NT2/D1 (cell line): ENCODE data around the gene TMEM150A.
"Not testable (repeated sequence)": the region's sequence is repeated elsewhere in the genome, so short reads cannot be mapped to it uniquely, and the experiment has no call there.

Experiments
- DNase-seq: peaks from one replicate; pipeline ENCODE4 v3.0.0-alpha.2; 2011; ENCODE audit warnings: low read depth, low spot score
- H3K27me3 ChIP-seq: 2 replicates; pipeline ENCODE4 v1.6.0; 2011; ENCODE audit warnings: mild to moderate bottlenecking; ENCODE audit not compliant: insufficient read length, insufficient read depth
- H3K36me3 ChIP-seq: 2 replicates; pipeline ENCODE4 v1.6.1; 2011; ENCODE audit warnings: mild to moderate bottlenecking, low read length, mixed read lengths; ENCODE audit not compliant: insufficient read depth, insufficient read length
- H3K4me1 ChIP-seq: 2 replicates; pipeline ENCODE4 v1.5.1; 2011; ENCODE audit not compliant: insufficient read depth, insufficient read length
- H3K4me3 ChIP-seq: 2 replicates; pipeline ENCODE4 v1.5.1; 2011; ENCODE audit warnings: low read depth; ENCODE audit not compliant: insufficient read length
- H3K9ac ChIP-seq: 2 replicates; pipeline ENCODE4 v1.6.0; 2011; ENCODE audit warnings: low read depth; ENCODE audit not compliant: insufficient read length
- H3K9me3 ChIP-seq: 2 replicates; pipeline ENCODE4 v1.5.1; 2011; ENCODE audit warnings: mild to moderate bottlenecking, low read length; ENCODE audit not compliant: insufficient read depth
- SUZ12 ChIP-seq: IDR thresholded peaks from 2 replicates; pipeline ENCODE4 v1.6.1; 2011; ENCODE audit not compliant: insufficient read length, insufficient read depth; ENCODE audit errors: extremely low read depth
- YY1 ChIP-seq: IDR thresholded peaks from 2 replicates; pipeline ENCODE4 v1.6.1; 2011; ENCODE audit not compliant: insufficient read length, insufficient read depth
- ZNF274 ChIP-seq: IDR thresholded peaks from 2 replicates; pipeline ENCODE4 v1.6.1; 2011; ENCODE audit warnings: mild to moderate bottlenecking, low read depth, low read length

Gene TMEM150A

GRCh38 chr2:85611705-85612587 lies 9.4 kb upstream of the TMEM150A start, which contains the start of gene C2orf68:
Gene C2orf68 (minus strand): TSS chr2:85612066. CDS start chr2:85611984, 82 bp downstream.
- H3K4me1 ChIP-seq, result no peaks in the 10 kb centered on the region
- peak within 1 kb of the TSS; percentile 78 for H3K4me3 ChIP-seq
- no peaks in the 10 kb centered on the region for H3K9me3 ChIP-seq
- peak within 1 kb of the TSS; percentile 81 for H3K9ac ChIP-seq
- DNase-seq, result peak; percentile 91
- TF ChIP-seq YY1, result no peak
- no peak for TF ChIP-seq SUZ12
- no peak for TF ChIP-seq ZNF274
- no peaks in the 10 kb centered on the region for H3K27me3 ChIP-seq
- H3K36me3 ChIP-seq, result peaks cover 29% of the 10 kb centered on the region

GRCh38 chr2:85611217-85611704 lies 8.8 kb upstream of the TMEM150A start:
- TF ChIP-seq SUZ12 (no peak), ZNF274 (no peak), YY1 (no peak)
- H3K9me3 ChIP-seq, result no peaks in the 10 kb centered on the region
- H3K9ac ChIP-seq, result peak overlapping the region; percentile 81
- DNase-seq, result no peak
- H3K27me3 ChIP-seq, result no peaks in the 10 kb centered on the region
- no peaks in the 10 kb centered on the region for H3K4me1 ChIP-seq
- peak overlapping the region; percentile 78 for H3K4me3 ChIP-seq
- H3K36me3 ChIP-seq, result peaks cover 35% of the 10 kb centered on the region

- H3K4me3 ChIP-seq, result no peak overlapping the region
- no peaks in the 10 kb centered on the region for H3K4me1 ChIP-seq
- H3K9ac ChIP-seq, result no peak overlapping the region
- no peak for TF ChIP-seq ZNF274
- no peak for TF ChIP-seq SUZ12
- no peak for TF ChIP-seq YY1
- H3K27me3 ChIP-seq, result no peaks in the 10 kb centered on the region
- DNase-seq, result no peak
- H3K9me3 ChIP-seq, result no peaks in the 10 kb centered on the region
- H3K36me3 ChIP-seq, result peaks cover 41% of the 10 kb centered on the region
Observed at GRCh38 chr2:85607268-85608215, 5.0 kb upstream of the TMEM150A start.

- no peak overlapping the region for H3K9ac ChIP-seq
- H3K27me3 ChIP-seq, result no peaks in the 10 kb centered on the region
- no peak overlapping the region for H3K4me3 ChIP-seq
- DNase-seq, result no peak
- no peaks in the 10 kb centered on the region for H3K4me1 ChIP-seq
- TF ChIP-seq SUZ12 (no peak), YY1 (no peak), ZNF274 (no peak)
- H3K9me3 ChIP-seq, result no peaks in the 10 kb centered on the region
- H3K36me3 ChIP-seq, result peaks cover 42% of the 10 kb centered on the region
Observed at GRCh38 chr2:85606116-85606455, 3.6 kb upstream of the TMEM150A start.

- no peak for DNase-seq
- no peaks in the 10 kb centered on the region for H3K27me3 ChIP-seq
- H3K9ac ChIP-seq, result no peak overlapping the region
- TF ChIP-seq SUZ12 (no peak), ZNF274 (no peak), YY1 (no peak)
- no peaks in the 10 kb centered on the region for H3K9me3 ChIP-seq
- no peaks in the 10 kb centered on the region for H3K4me1 ChIP-seq
- H3K36me3 ChIP-seq, result peaks cover 48% of the 10 kb centered on the region
- H3K4me3 ChIP-seq, result no peak overlapping the region
Observed at GRCh38 chr2:85605406-85606115, 3.1 kb upstream of the TMEM150A start.

GRCh38 chr2:85604568-85605339 lies 2.3 kb upstream of the TMEM150A start:
- Histone ChIP-seq H3K9ac (no peak overlapping the region), H3K36me3 (peaks cover 49% of the 10 kb centered on the region)
- TF ChIP-seq SUZ12, result no peak
- no peak for TF ChIP-seq YY1
- no peak for TF ChIP-seq ZNF274

GRCh38 chr2:85604133-85604444 lies 1.6 kb upstream of the TMEM150A start:
- not testable (repeated sequence) for H3K4me1 ChIP-seq, DNase-seq, H3K4me3 ChIP-seq, H3K27me3 ChIP-seq, H3K9ac ChIP-seq, H3K9me3 ChIP-seq
- H3K36me3 ChIP-seq, result peaks cover 52% of the 10 kb centered on the region

More at GRCh38 chr2:85604568-85605339, 2.3 kb upstream of the TMEM150A start:
- Histone ChIP-seq H3K27me3 (no peaks in the 10 kb centered on the region), H3K4me3 (no peak overlapping the region), H3K9me3 (no peaks in the 10 kb centered on the region), H3K4me1 (no peaks in the 10 kb centered on the region)
- DNase-seq, result no peak
